Activated CD4-positive, CD25-positive, alpha-beta regulatory T cell (primary cell): ENCODE measurements around the gene SLC8A1.

ENCODE experiments used
- DNase-seq, 4 experiments: peaks; one replicate each; lab custom pipeline; 2025; lab: John Stamatoyannopoulos, UW

The SLC8A1 gene

DNA sequence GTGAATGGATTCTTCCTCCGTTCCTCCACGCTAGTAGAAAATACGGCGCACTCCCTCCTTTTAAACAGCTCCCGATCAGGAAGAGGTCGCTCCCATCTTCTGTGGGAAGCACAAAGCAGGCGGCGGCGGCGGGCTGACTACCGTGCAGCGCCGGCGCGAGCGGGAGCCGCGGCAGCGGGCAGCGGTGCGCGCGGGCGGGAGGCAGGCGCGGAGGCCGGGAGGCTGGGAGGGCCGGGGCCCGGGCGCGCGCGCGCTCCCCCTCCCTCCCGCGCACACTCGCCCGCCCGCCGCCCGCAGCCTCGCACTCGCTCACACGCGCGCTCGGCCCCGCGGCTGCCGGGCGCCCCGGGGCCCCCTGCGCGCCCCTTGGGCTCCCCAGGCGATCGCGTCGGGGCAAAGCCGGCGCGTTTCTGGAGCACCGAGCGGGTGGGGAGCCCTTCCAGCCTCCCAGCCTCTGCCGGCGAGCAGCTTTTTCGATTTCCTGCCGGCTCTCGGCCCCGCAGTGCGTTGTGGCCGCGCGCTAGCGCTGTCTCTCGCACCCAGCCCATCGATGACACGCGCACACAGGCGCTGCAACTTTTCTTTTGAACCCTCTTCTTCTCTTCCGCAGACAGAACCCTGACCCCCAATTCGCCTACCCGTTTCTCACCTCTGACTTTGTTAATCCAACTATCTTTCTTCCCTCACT is at the start of gene SLC8A1:
SLC8A1 (minus strand) TSS at position 173 of the 688 bp plus-strand sequence.
- no peak for DNase-seq

DNA sequence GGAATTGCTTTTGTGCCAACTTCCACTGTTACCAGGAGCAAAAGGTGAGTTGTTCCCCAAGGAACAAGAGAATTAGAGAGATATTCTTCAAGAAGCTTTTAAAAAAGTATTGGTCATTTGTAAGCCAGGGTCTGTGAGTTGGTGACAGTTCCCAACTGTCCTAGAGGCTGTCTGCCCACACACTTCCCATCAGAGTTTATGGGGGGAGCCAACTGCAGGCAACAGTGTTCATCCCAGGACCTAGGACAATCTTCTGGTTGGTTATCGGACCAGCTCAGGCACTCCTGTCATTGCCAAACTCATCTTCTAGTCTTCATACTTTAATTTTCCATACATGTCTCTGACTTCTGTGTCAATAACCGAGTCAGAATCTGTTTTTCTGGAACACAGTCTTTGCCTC is 47.5 kb upstream of the SLC8A1 start:
- DNase-seq: no peak

DNA sequence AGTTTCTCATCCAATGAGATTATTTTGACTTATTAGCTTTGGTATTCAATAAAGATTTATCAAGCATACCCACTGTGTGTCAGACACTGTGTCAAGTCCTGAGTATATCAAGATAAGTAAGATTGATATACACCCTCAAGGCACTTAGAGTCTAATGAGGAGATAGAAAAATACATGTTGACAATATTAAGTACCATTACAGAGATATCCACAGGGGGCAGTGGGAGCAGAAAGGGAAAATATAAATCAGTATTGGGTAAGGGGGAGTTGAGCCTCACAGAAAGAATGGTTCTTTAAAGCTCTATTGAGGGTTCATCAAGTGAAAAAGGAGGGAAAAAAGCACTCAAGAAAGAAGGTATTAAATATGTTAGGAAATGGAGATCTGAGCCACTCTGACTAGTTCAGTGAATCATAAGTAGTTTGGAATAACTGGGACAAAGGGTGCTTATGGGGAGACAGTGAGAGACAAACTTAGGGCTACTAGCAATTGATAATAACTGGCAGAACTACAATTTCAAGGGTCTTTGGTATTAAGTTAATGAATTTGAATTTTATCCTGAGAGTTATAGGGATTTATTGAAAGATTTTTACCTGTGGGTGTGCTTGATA is 45.5 kb upstream of the SLC8A1 start:
- DNase-seq: no peak

DNA sequence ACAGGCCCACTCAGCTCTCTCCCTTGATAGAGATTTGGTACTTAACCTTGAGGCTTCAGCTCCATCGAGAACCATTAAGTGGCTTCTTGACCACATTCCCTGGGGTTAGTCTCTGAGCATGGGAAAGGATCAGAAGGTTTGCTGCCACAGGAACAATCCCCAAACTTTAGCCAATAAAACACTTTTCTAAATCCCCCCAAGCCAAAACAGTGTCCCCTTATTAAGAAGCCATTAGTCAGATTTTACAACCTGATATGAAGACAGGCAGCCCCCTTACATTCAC is 37.7 kb upstream of the SLC8A1 start:
- no peak for DNase-seq

DNA sequence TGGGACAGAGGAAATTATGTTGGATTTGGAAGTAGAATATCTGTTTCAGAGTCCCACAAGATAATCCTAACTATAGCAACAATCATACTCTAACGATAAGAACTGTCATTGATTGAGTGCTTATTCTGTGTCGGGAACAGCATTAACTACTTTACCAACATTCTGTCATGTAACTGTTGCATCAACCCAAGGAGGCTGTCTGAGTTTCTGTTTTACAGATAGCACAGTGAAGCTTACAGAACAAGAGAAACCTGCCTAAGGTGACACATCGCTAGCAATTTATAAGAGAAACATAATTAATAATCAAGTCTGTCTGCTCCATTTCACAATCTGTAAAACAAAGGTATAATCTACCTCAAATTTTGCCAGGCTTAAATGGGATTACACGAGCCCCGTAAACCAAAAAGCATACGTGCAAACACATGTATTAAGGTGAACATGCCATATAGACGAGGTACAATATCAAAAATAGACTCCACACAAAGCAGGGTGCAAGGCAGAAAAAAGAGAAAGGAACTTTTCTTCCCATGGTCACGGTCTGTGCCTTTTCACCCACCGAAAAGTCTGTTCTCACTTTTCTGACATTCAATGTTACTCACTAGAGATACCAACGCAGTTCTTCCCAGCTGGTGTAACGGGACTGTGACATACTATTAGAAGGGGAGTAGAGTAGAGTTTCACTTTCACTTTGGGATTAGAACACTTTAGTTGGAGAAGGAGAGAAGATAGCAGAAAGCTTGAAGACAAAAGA is 37.2 kb upstream of the SLC8A1 start:
- DNase-seq: no peak

DNA sequence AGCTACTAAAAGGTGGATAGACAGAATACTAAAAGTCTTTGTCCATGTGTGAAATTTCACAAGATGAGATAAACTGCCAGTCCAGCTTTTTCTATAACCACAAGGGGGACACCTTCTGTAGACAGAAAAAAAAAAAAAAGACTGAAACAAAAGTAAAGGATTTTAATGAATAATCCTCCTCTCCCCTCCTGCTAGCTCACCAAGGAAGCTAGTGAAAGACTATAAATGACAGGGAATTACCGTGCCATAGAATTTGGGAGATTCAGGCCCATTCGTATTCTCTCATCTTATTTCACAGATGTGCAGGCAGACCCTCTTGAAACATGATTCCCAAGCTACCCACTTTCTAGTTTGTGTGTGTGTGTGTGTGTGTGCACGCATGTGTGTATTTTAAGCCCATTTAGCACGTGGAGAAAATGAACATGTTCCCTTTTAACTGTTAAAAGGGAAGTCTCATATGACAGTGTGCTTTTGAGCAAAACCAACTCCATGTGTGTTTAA is 36.3 kb upstream of the SLC8A1 start:
- no peak for DNase-seq

DNA sequence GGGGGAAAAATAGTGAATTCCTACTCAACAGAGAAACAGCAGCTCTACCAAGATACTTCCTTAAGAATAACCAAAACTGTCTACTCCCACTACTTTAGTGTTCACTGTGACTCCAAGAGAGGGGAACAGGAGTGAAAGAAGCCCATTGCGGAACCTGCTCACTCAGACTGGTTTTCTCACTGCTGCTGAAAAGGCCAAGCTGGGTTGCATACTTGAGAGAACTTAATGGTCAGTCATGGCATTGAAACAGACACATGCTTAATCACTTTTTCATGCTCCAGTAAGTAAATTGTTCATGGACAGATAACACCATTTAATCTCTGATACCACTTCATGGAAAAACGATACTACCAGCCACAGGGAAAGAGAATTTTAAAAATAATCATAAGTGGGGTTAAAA is 35.7 kb upstream of the SLC8A1 start:
- DNase-seq: no peak

DNA sequence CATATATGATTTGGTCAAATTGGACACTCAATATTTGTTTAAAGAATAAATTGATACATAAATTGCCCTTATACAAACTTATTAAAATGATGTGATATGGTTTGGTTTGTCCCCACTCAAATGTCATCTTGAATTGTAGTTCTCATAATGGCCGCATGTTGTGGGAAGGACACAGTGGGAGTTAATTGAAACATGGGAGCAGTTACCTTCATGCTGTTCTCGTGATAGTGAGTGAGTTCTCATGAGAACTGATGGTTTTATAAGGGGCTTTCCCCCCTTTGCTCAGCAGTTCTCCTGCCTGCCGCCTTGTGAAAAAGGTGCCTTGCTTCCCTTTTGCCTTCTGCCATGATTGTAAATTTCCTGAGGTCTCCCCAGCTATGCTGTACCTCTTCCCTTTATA is 34.0 kb upstream of the SLC8A1 start:
- DNase-seq: no peak

DNA sequence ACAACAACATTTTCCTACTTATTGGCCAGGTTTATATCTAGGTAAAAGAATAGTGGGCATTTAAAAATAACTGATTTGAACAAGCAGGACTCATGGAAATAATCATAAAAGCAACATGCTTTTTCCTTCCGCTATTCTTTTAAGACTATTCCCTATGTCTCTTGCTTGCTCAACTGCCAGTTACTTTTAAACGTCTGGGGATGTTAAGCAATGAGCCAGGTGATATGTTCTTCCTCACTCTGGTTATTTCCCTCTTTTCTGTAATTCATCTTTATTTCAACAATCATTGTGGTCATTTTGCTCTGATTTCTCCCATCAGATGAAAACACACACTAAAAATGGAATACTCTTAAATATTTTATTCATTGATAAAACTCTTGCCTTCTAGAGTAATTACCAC is 33.4 kb upstream of the SLC8A1 start:
- no peak for DNase-seq

DNA sequence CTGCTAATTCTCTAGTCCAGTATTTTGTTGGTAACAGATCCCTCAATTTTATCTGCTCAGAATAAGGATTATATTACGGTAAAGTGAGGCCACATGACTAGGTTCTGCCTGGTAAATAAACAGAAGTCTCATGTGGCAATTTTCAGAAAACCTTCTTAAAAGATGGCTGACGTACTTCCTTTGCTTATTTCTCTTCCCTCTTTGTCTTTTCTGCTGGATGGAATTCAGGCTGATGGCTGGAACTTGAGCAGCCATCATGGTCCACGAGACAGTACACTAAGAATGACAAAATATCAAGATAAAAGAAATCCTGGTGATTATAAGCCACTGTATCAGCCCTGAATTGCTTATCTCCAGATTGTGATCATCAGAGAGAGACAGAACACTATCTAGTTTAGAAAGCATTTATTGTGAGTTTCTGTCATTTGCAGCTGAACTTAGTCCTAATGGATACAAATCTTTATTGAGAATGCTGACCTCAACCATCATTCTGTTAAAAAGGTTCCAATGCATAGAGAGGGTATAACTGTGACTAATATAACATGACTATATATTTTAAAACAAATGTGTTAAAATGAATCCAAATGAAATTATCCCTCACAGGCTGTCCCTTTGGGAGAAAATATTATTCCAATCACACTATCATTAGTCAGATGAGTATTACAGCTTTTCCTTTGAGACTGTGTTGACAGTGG is 31.8 kb upstream of the SLC8A1 start:
- DNase-seq: no peak

DNA sequence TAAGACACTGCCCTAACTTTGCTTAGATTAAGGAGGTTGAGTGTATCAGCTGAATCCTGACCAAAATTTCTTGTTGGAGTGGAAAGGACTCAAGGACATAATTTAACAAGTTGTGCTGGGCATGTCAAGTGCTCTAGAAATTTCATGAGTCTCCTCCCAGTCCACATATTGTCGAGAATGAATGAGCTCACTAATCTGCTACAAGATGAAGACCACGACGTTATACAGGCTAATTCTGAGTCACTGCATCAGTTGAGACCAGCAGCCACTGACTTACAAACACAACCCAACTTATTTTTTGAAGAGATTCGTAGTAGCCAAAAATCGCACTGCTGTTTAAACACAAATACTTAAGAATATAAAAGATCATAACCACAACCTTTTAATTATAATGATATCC is 28.7 kb upstream of the SLC8A1 start:
- DNase-seq: no peak

DNA sequence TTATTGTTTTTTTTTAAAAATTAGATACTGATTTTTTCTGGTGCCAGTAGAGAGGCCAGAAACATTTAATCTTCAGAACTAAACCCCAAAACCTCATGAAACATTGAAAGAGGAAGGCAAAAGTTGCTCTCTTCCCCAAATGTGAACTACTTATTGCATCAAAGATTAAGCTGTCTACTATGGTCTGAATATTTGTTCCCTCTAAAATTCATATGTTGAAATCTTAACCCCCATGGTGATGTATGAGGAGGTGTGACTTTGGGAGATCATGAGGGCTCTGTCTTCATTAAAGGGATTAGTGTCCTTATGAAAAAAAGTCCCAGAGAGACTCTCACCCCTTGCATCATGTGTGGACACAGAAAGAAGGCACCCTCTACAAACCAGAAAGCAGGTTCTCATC is 28.2 kb upstream of the SLC8A1 start:
- DNase-seq: no peak

DNA sequence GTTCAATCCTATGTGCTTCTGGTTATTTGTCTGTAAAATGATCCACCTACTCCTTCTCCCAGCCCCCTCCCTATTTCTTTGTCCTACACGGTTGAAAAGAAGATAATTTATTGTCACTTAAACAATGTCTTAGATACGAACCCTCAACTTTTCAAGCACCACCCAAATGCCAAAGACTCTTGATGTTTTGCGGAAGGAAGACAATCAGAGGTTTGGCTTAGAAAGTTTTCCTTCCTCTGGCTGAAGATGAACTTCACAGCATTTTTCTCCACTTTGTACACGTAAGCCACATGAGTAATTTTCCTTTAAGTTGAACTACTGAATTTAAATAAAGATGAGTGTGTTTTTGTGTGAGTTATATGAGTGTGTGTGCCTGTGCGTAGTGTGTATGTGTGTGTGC is 25.5 kb upstream of the SLC8A1 start:
- DNase-seq: no peak

DNA sequence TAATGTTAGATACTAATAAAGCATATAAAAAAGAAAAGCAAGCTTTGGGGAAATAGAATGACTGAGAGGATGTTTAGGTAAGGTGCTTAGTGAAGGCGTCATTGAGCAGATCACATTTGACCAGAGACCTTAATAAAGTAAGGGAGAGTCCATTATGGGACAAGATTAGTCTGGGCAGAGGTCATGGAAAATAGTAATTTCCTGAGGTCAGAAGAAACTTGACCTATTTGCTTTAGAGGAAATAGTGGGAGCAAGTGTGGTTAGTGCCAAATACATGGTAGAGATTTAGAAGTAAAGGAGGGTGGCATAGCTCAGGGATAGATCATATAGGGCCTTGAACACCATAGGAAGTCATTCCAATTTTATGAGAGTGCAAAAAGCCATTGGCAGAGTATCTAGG is 24.5 kb upstream of the SLC8A1 start:
- no peak for DNase-seq

DNA sequence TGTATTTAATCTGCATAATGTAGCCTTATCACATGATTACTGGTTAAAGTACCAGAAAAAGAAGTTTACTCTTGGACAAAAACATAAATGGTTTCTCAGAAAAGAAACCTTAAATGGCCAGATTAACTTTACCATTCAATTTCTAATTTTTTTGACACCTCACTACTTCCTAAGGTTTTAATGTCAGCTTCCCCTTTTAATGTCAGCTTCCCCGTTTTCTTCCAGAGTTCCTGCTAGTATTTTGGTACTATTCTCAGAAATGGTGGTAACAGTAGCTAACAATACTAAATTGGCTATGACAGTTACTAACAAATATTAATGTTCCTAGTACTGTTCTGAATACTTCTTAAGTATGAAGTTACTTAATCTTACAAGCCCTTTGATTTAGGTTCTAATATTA is 22.4 kb upstream of the SLC8A1 start:
- no peak for DNase-seq

DNA sequence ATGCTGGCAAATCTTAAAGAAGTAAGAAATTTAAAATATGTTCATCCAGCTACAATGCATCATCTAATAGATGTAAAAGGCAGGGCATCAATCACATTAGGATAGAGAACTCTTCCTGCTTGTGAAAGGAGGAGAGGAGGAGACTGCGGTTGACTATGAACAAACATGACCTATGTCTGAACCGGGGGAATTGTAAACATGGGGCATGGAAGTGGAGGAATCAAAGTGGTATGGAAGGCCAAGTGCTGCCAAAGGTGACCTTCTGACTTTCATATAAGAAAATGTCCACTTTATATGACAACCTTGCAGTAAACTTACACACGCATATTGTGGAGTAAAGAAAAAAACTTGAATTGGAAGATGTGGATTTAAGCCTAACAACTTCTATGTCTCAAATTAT is 20.0 kb upstream of the SLC8A1 start:
- DNase-seq: no peak

DNA sequence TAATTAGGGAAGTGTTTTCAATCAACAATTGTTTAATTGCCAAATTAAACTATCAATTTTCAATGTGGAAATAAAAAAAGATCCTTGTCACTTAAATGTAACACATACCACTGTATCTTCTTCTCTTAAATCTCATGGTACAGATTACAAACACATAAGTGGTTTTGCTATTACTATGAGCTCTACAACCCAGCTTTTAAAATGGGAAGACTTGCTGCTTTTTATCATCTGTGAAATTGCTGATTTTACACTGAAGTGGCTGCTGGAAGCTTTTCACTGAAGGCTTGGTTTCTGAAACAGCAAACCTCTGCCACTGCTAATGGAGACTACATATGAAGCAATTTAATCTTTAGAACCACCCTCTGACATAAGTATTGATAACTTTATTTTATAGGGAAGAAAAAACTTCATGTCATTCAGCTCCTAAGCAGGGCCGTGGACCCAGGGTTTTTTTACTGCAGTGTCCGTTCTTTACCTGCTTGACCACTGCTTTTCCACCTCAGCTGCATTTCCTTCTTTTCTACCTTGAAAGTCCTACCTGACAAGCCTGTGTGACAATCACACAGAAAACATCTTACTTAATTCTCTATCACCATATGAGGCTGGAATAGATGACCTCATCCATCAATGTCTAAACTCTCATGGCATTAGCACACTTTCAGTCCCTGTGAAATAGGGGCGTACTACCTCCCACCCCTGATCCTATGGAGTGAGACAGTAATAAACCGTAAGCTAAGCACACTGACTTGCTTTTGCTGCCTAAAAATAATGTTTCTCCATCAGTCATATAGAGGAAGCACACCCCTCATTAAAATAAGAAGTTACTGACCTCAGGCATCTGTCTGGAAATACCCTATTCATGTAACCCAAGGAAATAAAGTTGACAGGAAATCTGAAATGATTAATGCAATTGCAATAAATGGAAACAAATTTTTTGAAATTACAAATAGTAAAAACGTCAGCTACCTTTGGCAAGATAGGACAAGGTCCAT is 19.2 kb upstream of the SLC8A1 start:
- DNase-seq: no peak

DNA sequence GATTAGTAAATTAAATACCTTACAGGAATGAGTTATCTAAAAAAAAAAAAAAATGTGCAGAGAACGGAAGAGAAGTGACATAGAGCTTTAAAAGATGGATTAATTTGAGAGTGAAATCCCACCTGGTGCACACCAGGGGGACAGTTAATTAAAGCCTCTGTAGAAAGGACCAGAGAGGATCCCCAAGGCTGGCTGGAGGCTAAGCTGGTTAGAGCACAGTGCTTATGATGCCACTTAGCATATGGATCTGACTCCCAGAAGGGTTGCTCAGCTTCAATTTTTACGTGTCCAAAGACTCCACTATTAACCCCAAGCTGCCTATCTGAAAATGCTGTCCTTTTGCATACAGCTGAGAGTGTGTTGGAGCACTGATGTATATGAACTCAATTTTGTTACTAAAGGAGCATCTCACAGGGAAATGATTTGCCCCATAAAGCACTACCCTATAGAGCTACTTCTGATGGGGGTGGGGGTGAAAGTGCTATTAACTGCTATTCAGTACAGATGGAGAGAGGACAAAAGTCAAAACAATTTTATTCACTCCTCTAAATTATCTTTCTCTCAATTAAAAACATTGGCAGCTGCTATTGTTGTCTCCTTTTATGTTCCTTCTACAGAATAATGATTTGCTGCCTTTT is 15.2 kb upstream of the SLC8A1 start:
- no peak for DNase-seq

DNA sequence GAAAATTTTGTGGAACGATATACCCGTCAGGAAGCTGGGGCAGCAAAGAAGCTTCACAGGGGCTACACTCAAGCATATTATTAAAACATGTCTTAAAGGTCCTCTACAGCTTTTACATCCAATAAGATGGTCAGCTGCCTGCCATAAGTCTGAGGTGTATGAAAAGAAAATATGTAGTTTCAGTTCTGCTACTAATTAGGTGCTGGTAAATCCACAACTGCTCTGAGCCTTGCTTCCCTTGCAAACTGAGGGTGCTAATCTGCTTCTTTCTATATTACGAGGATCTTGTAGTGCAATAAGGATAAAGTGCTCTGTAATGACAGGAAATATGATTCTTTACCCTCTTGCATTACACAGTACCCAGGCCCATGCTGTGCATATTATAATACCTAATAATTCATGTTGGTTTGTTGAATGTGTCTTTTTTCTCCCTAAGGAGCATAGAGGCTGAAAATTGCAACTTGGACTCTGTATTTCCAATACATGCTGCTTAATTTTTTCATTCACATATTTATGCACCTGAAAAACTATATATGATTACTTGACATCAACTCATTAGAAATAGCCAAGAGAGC is 14.5 kb upstream of the SLC8A1 start:
- no peak for DNase-seq

DNA sequence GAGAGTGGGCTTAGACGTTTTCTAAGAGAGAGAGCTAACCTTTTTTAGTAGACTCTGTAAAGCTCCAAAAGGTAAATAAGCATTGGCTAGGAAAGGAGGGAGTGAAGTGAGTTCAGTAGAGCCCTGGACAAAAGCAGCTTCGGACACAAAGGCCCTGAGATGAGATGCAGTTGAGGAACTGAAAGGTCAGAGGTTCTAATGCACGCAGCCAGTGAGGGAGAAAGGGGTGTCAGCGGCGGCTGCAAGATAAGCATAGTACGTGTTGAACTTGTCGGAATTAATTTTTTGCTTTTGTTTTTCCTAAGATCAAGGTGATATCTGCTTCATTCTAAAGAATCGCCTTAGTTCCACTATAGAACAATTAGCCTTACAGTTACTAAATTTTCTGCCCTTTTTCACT is 11.2 kb upstream of the SLC8A1 start:
- no peak for DNase-seq

DNA sequence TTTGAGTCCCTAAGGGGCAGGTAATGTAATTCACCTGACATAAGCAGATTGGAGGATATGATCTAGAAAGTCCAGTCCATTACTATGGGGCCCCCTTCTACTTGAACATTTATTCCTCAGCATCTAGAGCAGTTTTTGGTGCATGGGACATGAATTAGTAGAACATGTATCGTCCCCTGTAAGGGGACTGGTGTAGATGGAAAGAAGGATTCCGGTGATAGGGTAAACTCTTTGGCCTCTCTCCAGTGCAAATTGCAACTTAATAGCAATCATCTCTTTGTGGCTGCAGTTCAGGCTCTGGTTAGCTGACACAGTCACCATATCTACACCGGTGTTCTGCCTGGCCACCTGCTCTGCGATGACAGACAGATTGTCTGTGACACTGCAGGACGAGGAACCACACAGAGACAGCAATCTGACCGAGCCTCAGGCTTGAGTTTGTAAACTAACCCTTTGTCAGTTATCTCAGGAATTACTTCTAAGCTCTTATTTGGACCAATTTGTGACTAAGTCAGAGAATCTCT is 6.4 kb upstream of the SLC8A1 start:
- DNase-seq: no peak
